ENCODE data around the gene TLE7. TPM values are rescaled to one million over a fixed set of nuclear protein-coding genes. Genes with fewer than 3 reads are reported as not detected.

Gene TLE7
- total RNA-seq, 1 experiment from 2014 or later = not detected

- intact Hi-C loops (cut with micrococcal nuclease; ENCODE audit: unreplicated experiment) = no loop called here
- Histone ChIP-seq H3K79me2 (ENCODE audit: low read depth) (no peaks in the 10 kb centered on the region), H3K27me3 (ENCODE audit: insufficient read depth, low read depth) (peaks cover 6% of the 10 kb centered on the region; the same call in 1 of the 2 replicates), H3K27ac (no peak overlapping the region), H3K9me2 (ENCODE audit: insufficient read depth) (no peaks in the 10 kb centered on the region), H3K4me2 (no peak overlapping the region), H3K36me3 (ENCODE audit: low read depth) (no peaks in the 10 kb centered on the region), H3K9me3 (ENCODE audit: insufficient read depth, low read depth) (peaks cover 5% of the 10 kb centered on the region; the same call in 1 of the 2 replicates), H3F3A (ENCODE audit: insufficient read depth, low read depth) (no peaks in the 10 kb centered on the region), H3K4me3 (no peak overlapping the region), H2AFZ (no peak overlapping the region), H3K4me1 (replicated peaks; ENCODE audit: insufficient read depth) (no peaks in the 10 kb centered on the region), H4K20me1 (ENCODE audit: insufficient read depth) (no peaks in the 10 kb centered on the region)
- no peak for TF ChIP-seq EZH2 (IDR thresholded peaks at IDR 0.05; ENCODE audit: low read depth)
- no peak for TF ChIP-seq CTCF (conservative IDR thresholded peaks at IDR 0.05)
- ChIA-PET POLR2A (ENCODE audit: unreplicated experiment) (no interaction called here), CTCF (no interaction called here)
- BruUV-seq (replicated peaks) = no TSS peak
- no peak for DNase-seq
These were observed 37.5 kb downstream of the TLE7 start for GRCh38 chr16:71404364-71404763.

DNA sequence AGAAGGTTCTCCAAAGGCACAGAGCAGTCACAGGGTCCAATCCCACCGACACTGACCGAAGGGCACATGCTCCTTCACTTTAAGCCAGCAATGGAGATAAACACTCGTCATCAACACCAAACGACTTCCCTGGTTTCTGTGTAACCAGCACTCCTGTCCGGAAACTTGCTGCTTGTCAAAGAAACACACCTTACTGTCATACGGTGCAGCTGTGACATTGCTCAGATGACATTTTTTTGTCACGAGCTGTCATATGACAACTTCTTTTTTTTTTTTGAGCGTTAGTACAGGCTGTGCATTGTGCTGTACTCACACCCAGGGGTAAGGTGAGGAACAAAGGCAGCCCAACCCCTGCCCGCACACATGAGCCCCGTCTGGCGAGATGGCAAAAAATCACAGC is 39.2 kb downstream of the TLE7 start:
- Histone ChIP-seq H3K79me2 (ENCODE audit: low read depth) (no peaks in the 10 kb centered on the region), H4K20me1 (ENCODE audit: insufficient read depth) (no peaks in the 10 kb centered on the region), H2AFZ (no peak overlapping the region), H3K27me3 (ENCODE audit: insufficient read depth, low read depth) (no peaks in the 10 kb centered on the region; the same call in 1 of the 2 replicates), H3K9me2 (ENCODE audit: insufficient read depth) (no peaks in the 10 kb centered on the region), H3K36me3 (ENCODE audit: low read depth) (no peaks in the 10 kb centered on the region), H3F3A (ENCODE audit: insufficient read depth, low read depth) (no peaks in the 10 kb centered on the region), H3K27ac (no peak overlapping the region), H3K4me3 (no peak overlapping the region), H3K9me3 (ENCODE audit: insufficient read depth, low read depth) (peaks cover 5% of the 10 kb centered on the region; the same call in 1 of the 2 replicates), H3K4me2 (no peak overlapping the region), H3K4me1 (replicated peaks; ENCODE audit: insufficient read depth) (no peaks in the 10 kb centered on the region)
- ChIA-PET POLR2A (ENCODE audit: unreplicated experiment) (no interaction called here), CTCF (no interaction called here)
- DNase-seq = no peak
- TF ChIP-seq CTCF (conservative IDR thresholded peaks at IDR 0.05) (no peak), EZH2 (IDR thresholded peaks at IDR 0.05; ENCODE audit: low read depth) (no peak)
- intact Hi-C loops (cut with micrococcal nuclease; ENCODE audit: unreplicated experiment) = no loop called here
- no TSS peak for BruUV-seq (replicated peaks)

GRCh38 chr16:71402007-71402406 is 39.8 kb downstream of the TLE7 start:
- Histone ChIP-seq H3K36me3 (ENCODE audit: low read depth) (no peaks in the 10 kb centered on the region), H3K9me2 (ENCODE audit: insufficient read depth) (no peaks in the 10 kb centered on the region), H3K27ac (no peak overlapping the region), H3K79me2 (ENCODE audit: low read depth) (no peaks in the 10 kb centered on the region), H3F3A (ENCODE audit: insufficient read depth, low read depth) (no peaks in the 10 kb centered on the region), H2AFZ (no peak overlapping the region), H3K9me3 (ENCODE audit: insufficient read depth, low read depth) (peaks cover 5% of the 10 kb centered on the region; the same call in 1 of the 2 replicates), H4K20me1 (ENCODE audit: insufficient read depth) (no peaks in the 10 kb centered on the region), H3K4me3 (no peak overlapping the region), H3K27me3 (ENCODE audit: insufficient read depth, low read depth) (no peaks in the 10 kb centered on the region), H3K4me1 (replicated peaks; ENCODE audit: insufficient read depth) (no peaks in the 10 kb centered on the region), H3K4me2 (no peak overlapping the region)
- ChIA-PET POLR2A (ENCODE audit: unreplicated experiment) (no interaction called here), CTCF (no interaction called here)
- no peak for DNase-seq
- intact Hi-C loops (cut with micrococcal nuclease; ENCODE audit: unreplicated experiment) = no loop called here
- no peak for TF ChIP-seq EZH2 (IDR thresholded peaks at IDR 0.05; ENCODE audit: low read depth)
- TF ChIP-seq CTCF (conservative IDR thresholded peaks at IDR 0.05) = no peak
- BruUV-seq (replicated peaks) = no TSS peak
